Psoas muscle (tissue), 8 donors: Measurements from ENCODE around the gene FOLR3. TPM values are rescaled to one million over a fixed set of nuclear protein-coding genes. Genes with fewer than 3 reads are reported as not detected.
"Not testable (repeated sequence)": the region's sequence is repeated elsewhere in the genome, so short reads cannot be mapped to it uniquely, and the experiment has no call there.

Source experiments
- ATAC-seq, 4 donors: fragments of 200-7000 bp; cut with Tn5 transposase; one replicate each; pipeline ENCODE4 v1.9.1; 2020; ENCODE audit warnings: moderate library complexity in 3 of 4, mild to moderate bottlenecking in 2 of 4
- DNase-seq, 2 donors: peaks; one replicate each; pipeline ENCODE4 v3.0.0-alpha.2; 2020
- H3K27ac ChIP-seq: fragments of 200-600 bp; one replicate; pipeline ENCODE4 v1.8.0; 2022
- H3K27me3 ChIP-seq, 3 donors: fragments of 200-600 bp in 1 of 3; one replicate each; pipeline versions ENCODE4 v1.6.1 to v1.8.0; 2013 to 2022; ENCODE audit warnings: low read length in 2 of 3, mild to moderate bottlenecking in 2 of 3, moderate library complexity in 1 of 3; ENCODE audit not compliant: insufficient read depth in 3 of 3
- H3K36me3 ChIP-seq, 2 donors: fragments of 200-600 bp in 1 of 2; one replicate each; pipeline versions ENCODE4 v1.6.1 to v1.8.0; 2013 to 2022; ENCODE audit warnings: low read depth in 1 of 2, mild to moderate bottlenecking in 1 of 2, moderate library complexity in 1 of 2; ENCODE audit not compliant: insufficient read depth in 1 of 2
- H3K4me1 ChIP-seq: fragments of 200-600 bp; one replicate; pipeline ENCODE4 v1.8.0; 2022
- H3K4me3 ChIP-seq: fragments of 200-600 bp; one replicate; pipeline ENCODE4 v1.8.0; 2022; ENCODE audit warnings: mild to moderate bottlenecking
- H3K9me3 ChIP-seq: fragments of 200-600 bp; one replicate; pipeline ENCODE4 v1.8.0; 2022
- WGBS, 3 donors: extraction: QIAGEN DNeasy Blood & Tissue Kit; methylation state at CpG; one replicate each; pipeline versions ENCODE4 v1.1.6 to v1.1.7; 2013; 5-methylcytosine and 5-hydroxymethylcytosine counted together
- intact Hi-C, 2 donors: fragments of 100-400 bp; cut with DNase I; formaldehyde crosslinking; loops; one replicate each; pipeline versions ENCODE4 v1.11.0 to v1.14.2; 2022
- polyA plus RNA-seq, 3 donors: library from polyadenylated mRNA; stranded (reverse); fragments of 200-250 nt; gene quantifications; one replicate each; pipeline ENCODE4 v1.2.3, GENCODE V29; 2013
- total RNA-seq, 4 donors: library from RNA; stranded (reverse); fragmentation: NEBNext Ultra II Directional in 2 of 4; extraction: Animal tissue kit (Norgen Biotek cat#: 25700) in 2 of 4; gene quantifications; one replicate each; pipeline versions ENCODE4 v1.2.1 to v1.2.4, GENCODE V29; 2021 to 2023
- TF ChIP-seq, protein P1 (sequence below): fragments of 200-600 bp; IDR thresholded peaks from one replicate; pipeline ENCODE4 v1.8.0; 2022; ENCODE audit warnings: antibody characterized with exemption
- donor health status: healthy with polysubstance abuse.
- donor health status: DM: no; HTN: no; CAD: no; lungs with moderate emphysema.
- donor health status: Bipolar disorder and iron deficiency.
- donor health status: healthy.
- donor health status: DM: yes; HTN: yes; CAD: no.
- donor health status: DM: no; HTN: no; CAD: no.
- donor health status: DM: no; HTN: no; CAD: no.
- donor health status: DM: yes; HTN: yes; CAD: no.

The FOLR3 gene
- total and polyA plus RNA-seq, 7 donors = 0.09 to 0.58 TPM; not detected in 5

- H3K9me3 ChIP-seq = no peaks in the 10 kb centered on the region
- TF ChIP-seq, protein P1, sequence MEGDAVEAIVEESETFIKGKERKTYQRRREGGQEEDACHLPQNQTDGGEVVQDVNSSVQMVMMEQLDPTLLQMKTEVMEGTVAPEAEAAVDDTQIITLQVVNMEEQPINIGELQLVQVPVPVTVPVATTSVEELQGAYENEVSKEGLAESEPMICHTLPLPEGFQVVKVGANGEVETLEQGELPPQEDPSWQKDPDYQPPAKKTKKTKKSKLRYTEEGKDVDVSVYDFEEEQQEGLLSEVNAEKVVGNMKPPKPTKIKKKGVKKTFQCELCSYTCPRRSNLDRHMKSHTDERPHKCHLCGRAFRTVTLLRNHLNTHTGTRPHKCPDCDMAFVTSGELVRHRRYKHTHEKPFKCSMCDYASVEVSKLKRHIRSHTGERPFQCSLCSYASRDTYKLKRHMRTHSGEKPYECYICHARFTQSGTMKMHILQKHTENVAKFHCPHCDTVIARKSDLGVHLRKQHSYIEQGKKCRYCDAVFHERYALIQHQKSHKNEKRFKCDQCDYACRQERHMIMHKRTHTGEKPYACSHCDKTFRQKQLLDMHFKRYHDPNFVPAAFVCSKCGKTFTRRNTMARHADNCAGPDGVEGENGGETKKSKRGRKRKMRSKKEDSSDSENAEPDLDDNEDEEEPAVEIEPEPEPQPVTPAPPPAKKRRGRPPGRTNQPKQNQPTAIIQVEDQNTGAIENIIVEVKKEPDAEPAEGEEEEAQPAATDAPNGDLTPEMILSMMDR = no peak
- no peaks in the 10 kb centered on the region for H3K27me3 ChIP-seq
- no peaks in the 10 kb centered on the region for H3K36me3 ChIP-seq
- no peaks in the 10 kb centered on the region for H3K4me1 ChIP-seq
- 77 to 83% (median 78%) methylated on average over 3 of the region's 3 CpGs for WGBS, 3 donors
- ATAC-seq = no peak
- no peak overlapping the region for H3K4me3 ChIP-seq
- intact Hi-C loops = loop anchor here in 1 of 2 donors (2.0 kb wide), 1 partner anchor 40 kb away; no protein-coding TSS in a partner anchor
- DNase-seq = no peak
- H3K27ac ChIP-seq = no peak overlapping the region
Measured at GRCh38 chr11:72141066-72141465, 5.5 kb downstream of the FOLR3 start.

GRCh38 chr11:72142086-72142485, 6.6 kb downstream of the FOLR3 start:
- H3K4me1 ChIP-seq, ATAC-seq, H3K4me3 ChIP-seq, H3K36me3 ChIP-seq, H3K9me3 ChIP-seq, DNase-seq, H3K27me3 ChIP-seq, H3K27ac ChIP-seq, intact Hi-C loops: not testable (repeated sequence)
- WGBS, 3 donors = 33 to 50% (median 38%) methylated on average over 1 of the region's 1 CpG

DNA sequence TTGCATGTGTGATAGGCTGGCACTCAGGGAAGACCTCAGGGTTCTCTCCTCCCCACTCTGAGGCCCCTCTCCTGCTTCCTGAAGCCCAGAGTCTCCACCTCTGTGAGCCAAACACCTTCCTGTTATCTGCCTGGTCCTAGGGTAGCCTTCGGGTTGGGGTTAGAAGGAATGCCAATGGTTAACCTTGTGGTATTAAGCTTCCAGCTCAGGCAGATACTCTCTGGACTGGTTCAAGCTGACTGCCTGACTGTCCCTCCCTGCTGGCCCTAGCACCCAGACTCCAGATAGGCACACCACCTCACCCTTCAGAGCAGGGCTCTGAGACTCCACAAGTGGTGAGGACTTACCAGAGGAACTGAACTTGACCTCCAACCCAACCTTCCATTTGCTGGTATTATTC, 7.0 kb downstream of the FOLR3 start:
- H3K4me1 ChIP-seq, intact Hi-C loops, H3K27me3 ChIP-seq, H3K27ac ChIP-seq, H3K36me3 ChIP-seq, DNase-seq, ATAC-seq, H3K4me3 ChIP-seq, H3K9me3 ChIP-seq: not testable (repeated sequence)
- WGBS, 3 donors = 68 to 100% (median 75%) methylated on average over 1 of the region's 1 CpG

DNA sequence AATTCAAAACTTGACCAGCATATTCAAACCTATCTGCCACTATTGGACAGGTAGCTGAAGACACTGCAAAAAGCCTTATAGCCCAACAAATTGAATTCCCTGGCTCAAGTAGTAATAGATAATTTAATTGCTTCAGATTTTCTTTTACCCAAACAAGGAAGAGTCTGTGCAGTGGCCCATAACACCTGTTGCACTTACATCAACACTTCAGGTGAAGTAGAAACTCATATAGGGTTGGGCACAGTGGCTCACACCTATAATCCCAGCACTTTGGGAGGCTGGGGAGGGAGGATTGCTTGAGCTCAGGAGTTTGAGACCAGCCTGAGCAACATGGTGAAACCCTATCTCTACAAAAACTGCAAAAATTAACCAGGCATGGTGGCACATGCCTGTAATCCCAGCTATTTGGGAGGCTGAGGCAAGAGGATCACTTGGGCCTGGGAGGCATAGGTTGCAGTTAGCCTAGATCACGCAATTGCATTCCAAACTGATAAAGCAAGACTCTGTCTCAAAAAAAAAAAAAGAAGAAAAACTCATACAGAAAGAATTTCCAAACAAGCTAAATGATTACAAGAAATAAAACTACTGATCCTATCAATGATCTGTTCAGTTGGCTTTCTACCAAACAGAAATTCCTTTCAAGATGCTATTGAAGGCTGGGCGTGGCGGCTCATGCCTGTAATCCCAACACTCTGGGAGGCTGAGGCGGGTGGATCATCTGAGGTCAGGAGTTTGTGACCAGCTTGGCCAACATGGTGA, 9.5 kb downstream of the FOLR3 start:
- no peaks in the 10 kb centered on the region for H3K27me3 ChIP-seq
- H3K4me3 ChIP-seq = no peak overlapping the region
- DNase-seq (no peak), ATAC-seq (no peak)
- H3K36me3 ChIP-seq = no peaks in the 10 kb centered on the region
- H3K27ac ChIP-seq = no peak overlapping the region
- 90 to 95% (median 94%) methylated on average over 4 of the region's 4 CpGs for WGBS, 3 donors
- intact Hi-C loops = loop anchor here in 1 of 2 donors (2.0 kb wide), 1 partner anchor 168 kb away; no protein-coding TSS in a partner anchor
- TF ChIP-seq, protein P1 = no peak
- H3K4me1 ChIP-seq = no peaks in the 10 kb centered on the region
- H3K9me3 ChIP-seq = no peaks in the 10 kb centered on the region

DNA sequence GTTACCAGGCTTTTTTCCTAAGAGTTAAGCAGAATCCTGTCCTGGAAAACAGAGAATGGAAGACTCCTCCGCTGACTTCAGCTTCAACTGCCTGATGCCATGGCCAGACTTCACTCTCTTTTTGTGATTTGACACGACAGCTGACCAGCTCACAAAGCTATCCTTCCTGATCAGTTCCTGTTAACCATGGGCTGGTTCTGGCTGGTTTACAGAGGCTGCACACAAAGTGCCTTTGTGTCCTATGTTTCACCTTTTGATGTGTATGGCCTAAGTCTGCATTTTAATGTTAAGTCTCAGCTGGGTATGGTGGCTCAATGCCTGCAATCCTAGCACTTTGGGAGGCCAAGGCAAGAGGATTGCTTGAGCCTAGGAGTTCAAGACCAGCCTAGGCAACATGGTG, 11.1 kb downstream of the FOLR3 start:
- no peak overlapping the region for H3K4me3 ChIP-seq
- no peaks in the 10 kb centered on the region for H3K9me3 ChIP-seq
- DNase-seq = no peak
- H3K36me3 ChIP-seq = no peaks in the 10 kb centered on the region
- no peak overlapping the region for H3K27ac ChIP-seq
- no peaks in the 10 kb centered on the region for H3K4me1 ChIP-seq
- ATAC-seq = no peak
- 21 to 29% (median 24%) methylated on average over 2 of the region's 2 CpGs for WGBS, 3 donors
- no peaks in the 10 kb centered on the region for H3K27me3 ChIP-seq
- intact Hi-C loops = no loop called here
- TF ChIP-seq, protein P1 = no peak
